Activated T-helper 2 cell treated with anti-CD3 and anti-CD28 coated beads, Interferon-gamma antibody, Interleukin-2, Interleukin-4, amounts not matched to agents 10 μg/mL and 5 μg/mL and 100 μg/mL, durations not matched to agents 14 hours and 24 hours and 36 hours (primary cell): ENCODE data around the gene ZBTB7C. TPM values are rescaled to one million over a fixed set of nuclear protein-coding genes. Genes with fewer than 3 reads are reported as not detected.

Experiments used
- DNase-seq: peaks from one replicate; pipeline ENCODE4 v3.0.0; 2021; ENCODE audit warnings: low spot score
- H3K27ac Mint-ChIP-seq: one replicate; pipeline ENCODE4 v1.8.0; 2021; ENCODE audit warnings: mixed read lengths
- H3K27me3 Mint-ChIP-seq: one replicate; pipeline ENCODE4 v1.8.0; 2021; ENCODE audit warnings: low read depth, mixed read lengths
- H3K36me3 Mint-ChIP-seq: one replicate; pipeline ENCODE4 v1.8.0; 2021; ENCODE audit warnings: low read depth, mixed read lengths
- H3K4me1 Mint-ChIP-seq: one replicate; pipeline ENCODE4 v1.8.0; 2021; ENCODE audit warnings: low read depth, mixed read lengths
- H3K4me3 Mint-ChIP-seq: one replicate; pipeline ENCODE4 v1.8.0; 2021; ENCODE audit warnings: low read depth, mild to moderate bottlenecking, moderate library complexity, mixed read lengths
- H3K9me3 Mint-ChIP-seq: one replicate; pipeline ENCODE4 v1.8.0; 2021; ENCODE audit warnings: mixed read lengths
- intact Hi-C: fragments of 100-400 bp; cut with micrococcal nuclease; formaldehyde crosslinking; loops from one replicate; pipeline ENCODE4 v1.15.1; 2023
- total RNA-seq: library from RNA; stranded (reverse); gene quantifications from 2 replicates; pipeline ENCODE4 v1.2.3, GENCODE V29; 2022

The ZBTB7C gene
- total RNA-seq, 1 donor from 2014 or later: 0.21 TPM

DNA sequence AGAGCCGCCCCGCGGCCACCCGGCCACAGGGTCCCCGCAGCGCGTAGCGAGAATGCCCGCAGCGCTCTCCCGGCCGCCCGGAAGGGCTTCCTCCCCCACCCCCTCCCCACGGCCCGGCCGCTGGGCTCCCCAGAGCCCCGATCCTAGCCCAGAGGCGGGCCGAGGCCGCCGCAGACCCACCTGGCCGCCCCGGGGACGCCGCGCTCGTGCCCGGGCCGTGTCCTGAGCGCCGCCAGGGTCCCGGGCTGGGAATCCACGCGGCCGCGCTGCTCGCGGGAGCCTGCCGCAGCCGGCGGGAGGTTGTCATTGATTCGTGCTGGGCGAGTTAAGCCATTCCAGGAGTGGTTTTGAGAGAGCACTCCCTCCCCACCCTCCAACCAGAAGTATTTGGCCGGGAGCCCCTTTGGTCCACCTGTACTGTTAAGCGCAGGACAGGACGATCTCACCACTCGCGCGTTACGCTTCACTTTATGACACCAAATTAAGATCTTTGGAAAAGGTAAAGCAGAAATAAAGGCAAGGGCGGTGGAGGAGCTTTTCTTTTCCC, 272.3 kb downstream of the ZBTB7C start:
- peaks cover 27% of the 10 kb centered on the region for H3K4me1 Mint-ChIP-seq
- H3K4me3 Mint-ChIP-seq: peak overlapping the region; percentile 57
- H3K9me3 Mint-ChIP-seq: no peaks in the 10 kb centered on the region
- H3K27me3 Mint-ChIP-seq: peaks cover 76% of the 10 kb centered on the region
- peak overlapping the region; percentile 66 for H3K27ac Mint-ChIP-seq
- no peak for DNase-seq
- no peaks in the 10 kb centered on the region for H3K36me3 Mint-ChIP-seq
- intact Hi-C loops: loop anchor here (10.0 kb wide), 1 partner anchor 278 kb away; no protein-coding TSS in a partner anchor

DNA sequence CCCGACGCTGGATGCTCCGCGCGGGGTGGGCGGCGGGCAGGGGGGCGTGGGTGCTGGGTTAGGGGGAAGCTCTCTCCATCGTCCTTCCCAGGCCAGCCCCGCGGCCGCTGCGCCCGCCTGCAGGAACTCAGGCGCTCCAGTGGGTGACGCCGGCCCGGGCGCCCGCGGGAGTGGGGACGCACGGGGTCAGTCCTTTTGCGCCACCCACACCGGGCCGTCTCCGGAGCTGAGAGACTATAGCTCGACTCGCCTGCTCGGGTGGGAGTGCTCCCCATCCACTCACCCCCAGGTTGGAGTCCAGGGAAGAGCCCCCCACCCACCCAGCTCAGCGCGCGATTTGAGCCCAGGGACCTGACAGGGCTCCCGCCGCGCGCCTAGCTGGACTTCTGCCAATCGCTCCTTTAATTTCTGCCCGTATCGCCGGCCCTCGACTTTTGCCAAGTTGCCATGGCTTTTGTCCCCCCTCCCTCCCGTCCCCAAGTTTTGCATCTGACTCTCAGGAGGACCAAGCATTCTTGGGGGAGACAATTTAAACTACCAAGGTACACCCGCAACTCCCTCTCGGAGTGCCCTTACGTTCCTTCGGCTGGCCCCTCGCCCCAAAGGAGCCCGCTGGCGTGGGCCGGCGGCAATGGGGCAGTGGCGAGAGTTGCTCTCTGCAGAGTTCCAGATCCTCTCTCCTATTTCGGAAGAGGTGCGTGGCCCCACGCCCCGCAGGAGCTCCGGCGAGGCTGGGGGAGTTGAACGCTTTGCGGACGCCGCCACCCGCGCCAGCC, 272.9 kb downstream of the ZBTB7C start:
- H3K9me3 Mint-ChIP-seq: no peaks in the 10 kb centered on the region
- no peak for DNase-seq
- peaks cover 27% of the 10 kb centered on the region for H3K4me1 Mint-ChIP-seq
- no peak overlapping the region for H3K27ac Mint-ChIP-seq
- peaks cover 79% of the 10 kb centered on the region for H3K27me3 Mint-ChIP-seq
- no peaks in the 10 kb centered on the region for H3K36me3 Mint-ChIP-seq
- H3K4me3 Mint-ChIP-seq: peak overlapping the region; percentile 35
- intact Hi-C loops: loop anchor here (10.0 kb wide), 1 partner anchor 279 kb away; no protein-coding TSS in a partner anchor

DNA sequence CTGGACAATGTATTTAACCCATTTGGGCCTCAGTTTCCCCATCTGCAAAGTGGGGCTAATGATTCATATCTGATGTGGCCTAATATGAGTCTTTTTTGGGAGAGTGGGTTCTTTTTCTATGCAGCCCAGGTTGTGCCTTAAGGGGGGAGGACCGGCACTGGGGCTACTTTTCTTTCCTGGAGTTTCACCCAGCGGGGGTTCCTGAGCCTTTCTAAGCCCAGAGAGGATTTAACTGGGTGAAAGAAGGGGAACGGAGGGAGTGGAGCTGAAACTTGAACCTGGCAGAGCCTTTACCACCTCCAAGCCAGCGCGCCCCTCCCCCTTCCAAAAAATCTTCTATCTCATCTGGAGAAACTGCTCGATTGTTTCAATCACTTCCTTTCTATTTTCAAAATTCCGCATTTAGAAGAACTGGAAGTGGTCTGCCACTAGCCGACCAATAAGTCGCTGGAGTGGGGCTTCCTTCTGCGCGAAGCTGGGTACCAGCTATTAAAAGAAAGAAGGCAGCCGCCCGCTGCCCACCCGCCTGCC, 273.7 kb downstream of the ZBTB7C start:
- H3K27me3 Mint-ChIP-seq: peaks cover 78% of the 10 kb centered on the region

DNA sequence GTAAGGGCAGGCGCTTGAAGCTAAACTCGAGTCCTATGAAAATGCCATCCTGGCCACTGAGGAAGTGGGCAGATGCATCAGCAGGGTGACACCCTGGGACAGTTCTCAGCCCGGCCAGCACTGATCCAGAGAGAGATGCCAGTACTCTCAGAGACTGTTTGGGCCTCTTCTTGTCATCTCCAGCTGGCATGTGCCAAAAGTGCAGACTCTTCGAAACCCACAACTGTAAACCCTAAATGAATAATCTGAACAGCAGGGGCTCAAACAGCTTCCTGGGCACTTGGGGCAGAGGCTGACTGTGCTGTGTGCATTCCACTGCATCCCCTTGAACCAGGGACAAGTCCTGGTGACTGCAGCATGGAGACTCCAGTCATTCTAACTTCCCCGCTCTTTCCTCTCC, 274.6 kb downstream of the ZBTB7C start:
- no peak for DNase-seq
- Mint-ChIP-seq H3K27ac (no peak overlapping the region), H3K4me3 (no peak overlapping the region), H3K36me3 (no peaks in the 10 kb centered on the region), H3K27me3 (peaks cover 76% of the 10 kb centered on the region), H3K4me1 (peaks cover 21% of the 10 kb centered on the region), H3K9me3 (no peaks in the 10 kb centered on the region)
- intact Hi-C loops: loop anchor here (10.0 kb wide), 1 partner anchor 280 kb away; no protein-coding TSS in a partner anchor

More for the DNA sequence above, 273.7 kb downstream of the ZBTB7C start:
- no peaks in the 10 kb centered on the region for H3K9me3 Mint-ChIP-seq
- peaks cover 27% of the 10 kb centered on the region for H3K4me1 Mint-ChIP-seq
- H3K27ac Mint-ChIP-seq: no peak overlapping the region
- DNase-seq: no peak
- H3K4me3 Mint-ChIP-seq: peak overlapping the region; percentile 40
- no peaks in the 10 kb centered on the region for H3K36me3 Mint-ChIP-seq
- intact Hi-C loops: loop anchor here (10.0 kb wide), 1 partner anchor 279 kb away; no protein-coding TSS in a partner anchor

DNA sequence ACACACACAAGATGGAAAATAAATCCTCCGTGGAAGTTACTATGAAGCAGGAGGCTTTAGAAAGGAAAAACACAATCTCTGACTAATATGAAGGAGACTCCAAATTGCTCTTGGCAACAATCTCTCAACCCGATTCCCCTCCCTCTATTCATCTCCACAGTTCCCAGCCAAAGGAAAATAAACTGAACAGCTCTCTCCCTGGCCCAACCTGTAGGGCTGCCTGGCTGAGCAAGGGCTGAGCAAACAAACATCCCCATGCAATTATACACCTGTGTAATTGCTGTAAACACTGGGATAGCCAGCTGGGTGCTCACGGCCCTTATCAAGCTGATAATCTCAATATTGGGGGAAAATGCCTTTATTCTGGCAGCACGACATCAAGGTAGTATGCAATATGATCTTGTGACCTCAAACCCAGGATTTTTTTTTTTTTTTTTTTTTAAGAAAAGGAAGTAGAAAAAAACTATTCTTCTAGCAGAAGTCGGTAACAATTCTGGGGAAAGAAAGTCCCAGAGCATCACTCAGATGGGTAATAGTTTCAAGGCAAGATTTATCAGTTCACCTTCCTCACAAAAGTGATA, 275.4 kb downstream of the ZBTB7C start:
- intact Hi-C loops: loop anchor here (1.0 to 10.0 kb wide), 2 partner anchors 8 to 281 kb away; no protein-coding TSS in a partner anchor
- DNase-seq: no peak
- Mint-ChIP-seq H3K4me3 (no peak overlapping the region), H3K9me3 (no peaks in the 10 kb centered on the region), H3K36me3 (no peaks in the 10 kb centered on the region), H3K27me3 (peaks cover 79% of the 10 kb centered on the region), H3K27ac (no peak overlapping the region), H3K4me1 (peaks cover 21% of the 10 kb centered on the region)

DNA sequence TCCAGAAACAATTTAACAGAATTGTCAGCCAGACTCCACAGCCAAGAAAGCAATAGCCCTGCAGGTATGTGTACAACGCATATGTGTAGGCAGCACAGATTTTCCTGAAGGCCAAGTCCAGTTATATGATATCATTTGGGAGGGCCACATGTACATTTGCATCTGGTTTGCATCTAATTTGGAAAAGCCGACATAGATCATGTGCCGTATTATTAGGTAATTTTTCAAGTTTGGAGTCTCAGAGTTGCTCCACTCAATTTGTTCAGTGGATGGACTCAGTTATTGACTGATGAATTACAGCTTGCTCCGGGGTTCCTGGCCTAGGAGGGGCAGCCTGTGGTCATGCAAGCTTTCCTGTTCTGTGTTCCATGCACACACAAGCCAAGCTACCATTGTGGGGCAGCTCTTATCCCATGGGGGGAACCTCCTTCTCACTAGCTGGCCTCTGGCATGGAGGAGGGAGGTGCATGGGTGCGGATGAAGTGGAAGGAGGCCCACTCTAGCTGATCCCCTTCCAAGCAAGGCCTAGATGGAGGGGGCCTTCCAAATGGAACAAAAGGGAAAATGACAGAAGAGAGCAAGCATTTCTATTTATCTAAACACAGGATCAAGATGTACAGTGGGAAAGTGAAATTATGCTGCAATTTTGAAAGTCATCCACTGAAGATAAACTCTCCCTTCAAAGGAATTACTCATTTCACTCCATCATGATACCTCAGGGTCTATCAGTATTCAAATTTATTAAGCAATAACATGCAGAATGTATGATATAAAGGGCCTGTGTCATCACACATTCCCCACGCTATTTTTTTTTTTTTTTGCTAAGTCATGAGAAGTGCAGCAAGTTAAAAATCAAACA, 276.2 kb downstream of the ZBTB7C start:
- no peak overlapping the region for H3K4me3 Mint-ChIP-seq
- no peak overlapping the region for H3K27ac Mint-ChIP-seq
- intact Hi-C loops: loop anchor here (1.0 to 10.0 kb wide), 2 partner anchors 8 to 282 kb away; no protein-coding TSS in a partner anchor
- H3K36me3 Mint-ChIP-seq: no peaks in the 10 kb centered on the region
- no peak for DNase-seq
- peaks cover 21% of the 10 kb centered on the region for H3K4me1 Mint-ChIP-seq
- H3K9me3 Mint-ChIP-seq: no peaks in the 10 kb centered on the region
- H3K27me3 Mint-ChIP-seq: peaks cover 80% of the 10 kb centered on the region

DNA sequence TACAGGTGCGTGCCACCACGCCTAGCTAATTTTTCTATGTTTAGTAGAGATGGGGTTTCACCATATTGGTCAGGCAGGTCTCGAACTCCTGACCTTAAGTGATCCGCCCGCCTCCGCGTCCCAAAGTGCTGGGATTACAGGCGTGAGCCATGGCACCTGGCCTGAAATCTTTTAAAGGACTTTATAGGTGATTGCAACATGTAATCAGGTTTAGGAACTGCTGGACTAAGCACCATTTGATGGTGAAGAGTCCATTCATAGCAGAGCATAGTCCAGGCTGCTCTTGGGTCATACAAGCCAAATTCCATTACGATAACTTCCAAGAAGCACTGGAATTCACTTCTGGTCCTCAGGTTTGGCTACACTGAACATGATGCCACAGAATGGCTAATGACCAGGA, 278.1 kb downstream of the ZBTB7C start:
- Mint-ChIP-seq H3K9me3 (no peaks in the 10 kb centered on the region), H3K4me3 (no peak overlapping the region), H3K27ac (no peak overlapping the region), H3K36me3 (no peaks in the 10 kb centered on the region), H3K27me3 (peaks cover 81% of the 10 kb centered on the region), H3K4me1 (peaks cover 15% of the 10 kb centered on the region)
- intact Hi-C loops: loop anchor here (10.0 kb wide), 1 partner anchor 284 kb away; no protein-coding TSS in a partner anchor
- no peak for DNase-seq

DNA sequence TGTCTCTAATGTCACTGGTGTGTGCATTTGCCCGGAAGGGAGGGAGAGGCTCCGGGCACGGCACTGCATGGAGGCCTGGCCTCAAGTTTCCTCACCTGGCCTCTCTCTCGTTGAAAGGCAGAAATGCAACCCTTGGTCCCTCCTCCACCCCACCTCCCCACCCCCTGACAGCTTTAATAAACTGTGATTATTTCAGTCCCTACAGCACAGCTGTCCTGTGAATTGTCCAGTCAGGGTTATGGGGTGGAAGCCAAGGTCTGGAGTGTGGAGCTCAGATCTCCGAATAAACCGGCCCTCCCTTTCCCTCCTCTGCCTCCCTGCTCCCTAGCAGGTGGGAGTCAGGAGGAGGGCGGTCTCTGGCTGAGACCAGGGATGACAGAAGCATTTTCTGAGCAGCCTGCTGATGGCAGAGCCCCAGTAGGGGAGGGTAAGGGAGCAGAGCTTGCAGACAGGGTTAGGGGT, 279.5 kb downstream of the ZBTB7C start:
- Mint-ChIP-seq H3K4me3 (no peak overlapping the region), H3K4me1 (peaks cover 25% of the 10 kb centered on the region), H3K27ac (no peak overlapping the region), H3K9me3 (no peaks in the 10 kb centered on the region), H3K36me3 (no peaks in the 10 kb centered on the region), H3K27me3 (peaks cover 76% of the 10 kb centered on the region)
- intact Hi-C loops: loop anchor here (5.0 to 10.0 kb wide), 3 partner anchors 68 to 285 kb away; partner anchors contain the start of gene SMAD2
- no peak for DNase-seq

DNA sequence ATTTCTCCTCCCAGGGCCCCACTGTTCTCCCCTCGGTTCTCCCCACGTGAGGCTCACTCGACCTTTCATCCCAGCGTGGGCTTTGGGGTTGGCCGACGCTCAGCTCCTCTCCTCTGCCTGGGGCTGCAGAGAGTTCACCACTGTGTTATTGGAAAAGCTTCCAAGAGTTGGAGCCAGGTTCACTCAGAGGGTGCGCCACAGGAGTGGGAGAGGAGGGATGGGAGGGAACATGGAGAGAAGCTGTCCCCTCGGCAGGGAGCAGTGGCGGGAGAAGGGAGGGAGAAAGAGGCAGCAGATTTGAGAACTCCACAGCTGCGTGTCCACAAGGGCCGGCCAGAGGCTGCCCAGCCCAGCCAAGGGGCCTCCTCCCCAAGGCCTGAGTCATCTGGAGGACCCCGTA, 281.6 kb downstream of the ZBTB7C start:
- DNase-seq: no peak
- Mint-ChIP-seq H3K9me3 (no peaks in the 10 kb centered on the region), H3K36me3 (no peaks in the 10 kb centered on the region), H3K27me3 (peaks cover 66% of the 10 kb centered on the region), H3K4me3 (no peak overlapping the region), H3K4me1 (peaks cover 24% of the 10 kb centered on the region), H3K27ac (no peak overlapping the region)
- intact Hi-C loops: loop anchor here (5.0 to 10.0 kb wide), 2 partner anchors 70 to 193 kb away; partner anchors contain the start of gene SMAD2

DNA sequence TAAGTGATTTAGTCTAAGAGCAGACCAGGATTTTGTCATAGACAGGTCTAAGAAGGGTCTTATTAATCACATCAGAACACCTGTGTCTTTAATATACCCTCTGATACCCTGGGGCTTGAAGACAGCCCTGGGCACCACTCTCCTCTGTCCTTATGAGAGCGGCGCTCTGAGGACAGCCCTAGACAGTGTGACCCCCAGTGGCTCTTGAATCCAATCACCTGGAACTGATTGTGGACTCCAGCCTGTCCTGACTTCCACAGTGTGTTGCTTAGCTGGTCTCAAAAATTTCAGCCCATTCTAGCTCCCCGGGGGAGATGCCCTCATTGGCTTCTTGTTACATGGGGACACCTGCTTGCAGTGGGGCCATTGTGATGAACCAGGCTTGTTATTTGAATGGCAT, 282.9 kb downstream of the ZBTB7C start:
- H3K36me3 Mint-ChIP-seq: no peaks in the 10 kb centered on the region
- H3K4me3 Mint-ChIP-seq: no peak overlapping the region
- peaks cover 24% of the 10 kb centered on the region for H3K4me1 Mint-ChIP-seq
- H3K27ac Mint-ChIP-seq: no peak overlapping the region
- H3K9me3 Mint-ChIP-seq: no peaks in the 10 kb centered on the region
- no peak for DNase-seq
- intact Hi-C loops: loop anchor here (5.0 to 10.0 kb wide), 2 partner anchors 71 to 191 kb away; partner anchors contain the start of gene SMAD2
- peaks cover 65% of the 10 kb centered on the region for H3K27me3 Mint-ChIP-seq

DNA sequence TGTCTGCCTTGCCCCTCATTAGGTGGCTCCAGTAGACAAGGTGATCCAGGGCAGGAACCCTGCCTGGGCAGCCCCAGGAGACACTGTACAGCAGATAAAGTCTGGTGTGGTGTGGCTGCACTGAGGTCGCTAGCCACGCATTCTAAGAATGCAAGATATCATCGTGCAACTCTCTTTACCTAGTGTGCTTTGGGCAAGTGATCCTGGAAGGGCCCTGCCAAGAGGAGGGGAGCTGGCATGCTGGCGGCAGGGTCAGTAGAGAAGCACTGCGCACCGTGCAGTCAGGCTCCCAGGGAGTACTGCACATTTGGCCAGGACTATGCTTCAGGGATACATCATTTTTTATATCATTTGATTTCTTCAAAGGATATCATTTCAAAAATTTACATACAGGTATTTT, 283.5 kb downstream of the ZBTB7C start:
- DNase-seq: no peak
- no peak overlapping the region for H3K4me3 Mint-ChIP-seq
- H3K27ac Mint-ChIP-seq: no peak overlapping the region
- H3K9me3 Mint-ChIP-seq: no peaks in the 10 kb centered on the region
- intact Hi-C loops: loop anchor here (1.0 to 10.0 kb wide), 5 partner anchors 8 to 1005 kb away; partner anchors contain the start of gene SMAD2
- peaks cover 24% of the 10 kb centered on the region for H3K4me1 Mint-ChIP-seq
- H3K27me3 Mint-ChIP-seq: peaks cover 61% of the 10 kb centered on the region
- H3K36me3 Mint-ChIP-seq: no peaks in the 10 kb centered on the region
